SK-N-SH (cell line): ENCODE results near the gene SPRY1. TPM values are rescaled to one million over a fixed set of nuclear protein-coding genes. Genes with fewer than 3 reads are reported as not detected.

ENCODE experiments used
- CTCF ChIA-PET: fragments of 300-600, 350-600 bp; formaldehyde crosslinking; extraction: SDS; loops from one replicate; lab custom pipeline; 2021; lab: Yijun Ruan, JAX
- POLR2A ChIA-PET: fragments of 350-600 bp; sonication (Branson Sonifier 250); formaldehyde crosslinking; extraction: SDS; loops from one replicate; lab custom pipeline; 2020; ENCODE audit warnings: antibody characterized with exemption, inconsistent platforms; lab: Yijun Ruan, JAX
- DNase-seq: peaks from one replicate; pipeline ENCODE4 v3.0.0; 2012
- H2AFZ ChIP-seq: fragments of 200-600 bp; sonication (generic); 2 replicates; pipeline ENCODE4 v1.8.1; 2016; ENCODE audit warnings: antibody characterized with exemption, mild to moderate bottlenecking, low read depth
- H3F3A ChIP-seq: fragments of 200-600 bp; sonication (generic); replicated peaks from 2 replicates; pipeline ENCODE3; 2016; ENCODE audit warnings: antibody characterized with exemption, mild to moderate bottlenecking; ENCODE audit not compliant: insufficient read depth
- H3K27ac ChIP-seq, 2 experiments: fragments of 200-500 bp in 1 of 2; fragments of 200-600 bp in 1 of 2; sonication (Bioruptor generic) in 1 of 2; sonication (generic), shearing (Covaris generic) in 1 of 2; 2 replicates each; pipeline versions ENCODE4 v1.5.1 to v1.6.1; 2014 to 2016; ENCODE audit warnings: low read depth in 2 of 2, inconsistent platforms in 1 of 2, low read length in 1 of 2, mild to moderate bottlenecking in 1 of 2, mixed read lengths in 1 of 2
- H3K27me3 ChIP-seq: fragments of 200-600 bp; sonication (generic), shearing (Covaris generic); 2 replicates; pipeline ENCODE4 v1.6.1; 2016; ENCODE audit warnings: mixed run types; ENCODE audit not compliant: insufficient read depth
- H3K36me3 ChIP-seq, 2 experiments: fragments of 200-500 bp in 1 of 2; fragments of 200-600 bp in 1 of 2; sonication (Bioruptor generic) in 1 of 2; sonication (generic) in 1 of 2; replicated peaks in 1 of 2; 2 replicates each; pipeline versions ENCODE3 to v1.5.1; 2014 to 2016; ENCODE audit warnings: low read length in 1 of 2, mild to moderate bottlenecking in 1 of 2; ENCODE audit not compliant: insufficient read depth in 2 of 2, control insufficient read depth in 1 of 2
- H3K4me1 ChIP-seq, 2 experiments: fragments of 200-500 bp in 1 of 2; fragments of 200-600 bp in 1 of 2; sonication (Bioruptor generic) in 1 of 2; sonication (generic), shearing (Covaris generic) in 1 of 2; 2 replicates each; pipeline versions ENCODE4 v1.5.1 to v1.6.1; 2014 to 2016; ENCODE audit warnings: low read depth in 1 of 2, low read length in 1 of 2, mixed run types in 1 of 2; ENCODE audit not compliant: insufficient read depth in 2 of 2, control insufficient read depth in 1 of 2
- H3K4me2 ChIP-seq: fragments of 200-600 bp; sonication (generic), shearing (Covaris generic); 2 replicates; pipeline ENCODE4 v1.6.1; 2017; ENCODE audit warnings: mixed run types
- H3K4me3 ChIP-seq, 2 experiments: fragments of 200-500 bp in 1 of 2; fragments of 200-600 bp in 1 of 2; sonication (Bioruptor generic) in 1 of 2; sonication (generic), shearing (Covaris generic) in 1 of 2; 2 replicates each; pipeline versions ENCODE4 v1.5.1 to v1.8.1; 2014 to 2016; ENCODE audit warnings: low read depth in 2 of 2, inconsistent platforms in 1 of 2, low read length in 1 of 2, mild to moderate bottlenecking in 1 of 2, mixed read lengths in 1 of 2, moderate library complexity in 1 of 2
- H3K79me2 ChIP-seq: fragments of 200-600 bp; sonication (generic); 2 replicates; pipeline ENCODE4 v1.8.1; 2017; ENCODE audit warnings: mild to moderate bottlenecking; ENCODE audit not compliant: insufficient read depth
- H3K9ac ChIP-seq: fragments of 200-600 bp; sonication (generic); 2 replicates; pipeline ENCODE4 v1.6.1; 2017; ENCODE audit warnings: mixed run types
- H3K9me2 ChIP-seq: fragments of 200-600 bp; sonication (generic); 2 replicates; pipeline ENCODE4 v1.6.1; 2017; ENCODE audit warnings: mixed run types
- H3K9me3 ChIP-seq: fragments of 200-600 bp; sonication (generic); 2 replicates; pipeline ENCODE4 v1.6.1; 2017; ENCODE audit warnings: mixed run types, mild to moderate bottlenecking, moderate library complexity
- H4K20me1 ChIP-seq: fragments of 200-600 bp; sonication (generic); 2 replicates; pipeline ENCODE4 v1.6.1; 2017; ENCODE audit warnings: mild to moderate bottlenecking, mixed run types; ENCODE audit not compliant: insufficient read depth
- CHD2 ChIP-seq: fragments of 150-350 bp; IDR thresholded peaks from 2 replicates; pipeline ENCODE4 v1.6.1; 2018; ENCODE audit warnings: low read length; ENCODE audit not compliant: partially characterized antibody
- ELF1 ChIP-seq: IDR thresholded peaks from 2 replicates; pipeline ENCODE4 v1.4.0; 2012
- EP300 ChIP-seq, 2 experiments: IDR thresholded peaks; 2 replicates each; pipeline versions ENCODE4 v1.4.0 to v1.6.1; 2012; ENCODE audit warnings: borderline replicate concordance in 1 of 2, low read depth in 1 of 2, low read length in 1 of 2
- EZH2phosphoT487 ChIP-seq: fragments of 200-600 bp; sonication (generic); IDR thresholded peaks from 2 replicates; pipeline ENCODE4 v1.6.1; 2017; ENCODE audit warnings: low read depth, mixed run types, mild to moderate bottlenecking, antibody characterized with exemption, moderate library complexity, borderline replicate concordance
- FOSL2 ChIP-seq: IDR thresholded peaks from 2 replicates; pipeline ENCODE4 v1.4.0; 2012; ENCODE audit warnings: low read depth, mild to moderate bottlenecking, moderate library complexity, borderline replicate concordance
- FOXJ3 ChIP-seq: sonication (generic); formaldehyde crosslinking; IDR thresholded peaks from 2 replicates; pipeline ENCODE4 v1.5.1; 2020; ENCODE audit warnings: mild to moderate bottlenecking, missing genetic modification reagents
- GATA2 ChIP-seq: sonication (generic); formaldehyde crosslinking; IDR thresholded peaks from 2 replicates; pipeline ENCODE4 v1.5.0; 2020; ENCODE audit warnings: mild to moderate bottlenecking, missing genetic modification reagents
- MXI1 ChIP-seq: IDR thresholded peaks from 2 replicates; pipeline ENCODE4 v1.6.1; 2012; ENCODE audit warnings: mild to moderate bottlenecking, low read depth, low read length, improper control_type of control experiment
- NFIC ChIP-seq: IDR thresholded peaks from 2 replicates; pipeline ENCODE4 v1.4.0; 2012; ENCODE audit warnings: borderline replicate concordance
- POLR2AphosphoS5 ChIP-seq: IDR thresholded peaks from 2 replicates; pipeline ENCODE4 v1.6.1; 2012; ENCODE audit warnings: low read depth, low read length
- RAD21 ChIP-seq: IDR thresholded peaks from 2 replicates; pipeline ENCODE4 v1.6.1; 2012; ENCODE audit warnings: mild to moderate bottlenecking, low read length
- RXRA ChIP-seq: IDR thresholded peaks from 2 replicates; pipeline ENCODE4 v1.4.0; 2012; ENCODE audit warnings: low read depth, mild to moderate bottlenecking, borderline replicate concordance
- SMC3 ChIP-seq: IDR thresholded peaks from 2 replicates; pipeline ENCODE4 v1.6.1; 2012; ENCODE audit warnings: low read depth, low read length, improper control_type of control experiment
- TAF1 ChIP-seq: IDR thresholded peaks from 2 replicates; pipeline ENCODE4 v1.6.1; 2012; ENCODE audit warnings: low read depth, mild to moderate bottlenecking, low read length, moderate library complexity, borderline replicate concordance
- YY1 ChIP-seq: IDR thresholded peaks from 2 replicates; pipeline ENCODE4 v1.4.0; 2012; ENCODE audit warnings: low read depth, mild to moderate bottlenecking
- WGBS: methylation state at CpG from one replicate; pipeline ENCODE4 v1.1.6; 2017; ENCODE audit warnings: low lambda C conversion rate; 5-methylcytosine and 5-hydroxymethylcytosine counted together
- polyA plus RNA-seq, 3 experiments: library from polyadenylated mRNA; depleted of rRNA; stranded (reverse); fragments of >200 nt; gene quantifications; 2 replicates each; pipeline ENCODE4 v1.2.3, GENCODE V29; 2012
- TF ChIP-seq, protein P1 (sequence below): IDR thresholded peaks from 2 replicates; pipeline ENCODE4; 2012
- TF ChIP-seq, protein P2 (sequence below): fragments of 200-600 bp; sonication (generic); IDR thresholded peaks from 2 replicates; pipeline ENCODE4 v1.6.1; 2017; ENCODE audit warnings: antibody characterized with exemption, mild to moderate bottlenecking, moderate library complexity

Gene SPRY1
- polyA plus RNA-seq, 1 of the 3 experiments (the other 2 are of a cell fraction), result 12.4 TPM

DNA sequence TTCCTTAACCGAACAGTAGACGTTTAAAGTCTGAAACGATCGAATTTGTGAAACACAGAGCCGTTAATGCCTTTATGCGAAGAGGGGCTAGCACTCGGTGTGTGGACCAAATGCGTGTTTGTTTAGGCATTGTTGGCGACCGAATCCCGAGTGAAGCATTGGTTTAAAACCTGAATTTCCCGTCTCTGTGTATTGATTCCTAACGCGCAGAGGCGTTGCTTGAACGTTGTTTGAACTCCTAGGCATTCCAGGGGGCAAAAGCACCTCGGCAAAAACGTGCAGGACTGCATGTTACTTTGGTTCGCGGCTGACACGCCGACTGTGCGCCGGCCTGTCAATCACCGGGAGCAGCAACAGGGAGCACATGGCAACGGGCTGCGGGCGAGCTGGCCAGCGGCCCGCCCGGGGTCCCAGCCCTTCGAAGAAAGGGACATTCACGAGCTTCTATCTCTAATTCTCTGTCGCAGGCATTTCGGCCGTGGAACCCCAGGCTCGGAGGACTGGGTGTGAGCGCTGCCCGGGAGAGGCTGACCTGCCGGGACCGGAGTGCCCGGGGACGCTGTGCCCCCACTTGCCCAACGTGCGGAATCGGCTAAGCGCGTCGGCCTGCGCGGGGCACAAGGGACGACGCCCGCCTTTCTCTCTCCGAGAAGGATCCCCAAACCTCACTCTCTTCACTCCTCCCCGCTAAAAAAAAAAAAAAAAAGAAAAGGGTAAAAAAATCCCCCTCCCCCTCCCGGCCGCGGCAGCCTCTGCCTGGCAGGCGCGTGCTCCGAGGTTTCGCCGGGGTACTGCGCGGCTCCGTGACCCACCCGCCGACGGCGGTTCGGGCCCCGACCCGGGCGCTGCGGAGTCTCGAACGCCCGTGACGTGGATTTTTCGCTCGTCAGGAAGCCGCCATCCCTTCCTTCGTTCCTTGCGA, 810 bp downstream of the SPRY1 start (continued):
- TF ChIP-seq ELF1 (no peak), MXI1 (peak; percentile 94), FOXJ3 (CRISPR knock-in tag) (no peak), RXRA (no peak), NFIC (no peak)
- TF ChIP-seq, protein P1, sequence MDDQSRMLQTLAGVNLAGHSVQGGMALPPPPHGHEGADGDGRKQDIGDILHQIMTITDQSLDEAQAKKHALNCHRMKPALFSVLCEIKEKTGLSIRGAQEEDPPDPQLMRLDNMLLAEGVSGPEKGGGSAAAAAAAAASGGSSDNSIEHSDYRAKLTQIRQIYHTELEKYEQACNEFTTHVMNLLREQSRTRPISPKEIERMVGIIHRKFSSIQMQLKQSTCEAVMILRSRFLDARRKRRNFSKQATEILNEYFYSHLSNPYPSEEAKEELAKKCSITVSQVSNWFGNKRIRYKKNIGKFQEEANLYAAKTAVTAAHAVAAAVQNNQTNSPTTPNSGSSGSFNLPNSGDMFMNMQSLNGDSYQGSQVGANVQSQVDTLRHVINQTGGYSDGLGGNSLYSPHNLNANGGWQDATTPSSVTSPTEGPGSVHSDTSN, result peak; percentile 96

DNA sequence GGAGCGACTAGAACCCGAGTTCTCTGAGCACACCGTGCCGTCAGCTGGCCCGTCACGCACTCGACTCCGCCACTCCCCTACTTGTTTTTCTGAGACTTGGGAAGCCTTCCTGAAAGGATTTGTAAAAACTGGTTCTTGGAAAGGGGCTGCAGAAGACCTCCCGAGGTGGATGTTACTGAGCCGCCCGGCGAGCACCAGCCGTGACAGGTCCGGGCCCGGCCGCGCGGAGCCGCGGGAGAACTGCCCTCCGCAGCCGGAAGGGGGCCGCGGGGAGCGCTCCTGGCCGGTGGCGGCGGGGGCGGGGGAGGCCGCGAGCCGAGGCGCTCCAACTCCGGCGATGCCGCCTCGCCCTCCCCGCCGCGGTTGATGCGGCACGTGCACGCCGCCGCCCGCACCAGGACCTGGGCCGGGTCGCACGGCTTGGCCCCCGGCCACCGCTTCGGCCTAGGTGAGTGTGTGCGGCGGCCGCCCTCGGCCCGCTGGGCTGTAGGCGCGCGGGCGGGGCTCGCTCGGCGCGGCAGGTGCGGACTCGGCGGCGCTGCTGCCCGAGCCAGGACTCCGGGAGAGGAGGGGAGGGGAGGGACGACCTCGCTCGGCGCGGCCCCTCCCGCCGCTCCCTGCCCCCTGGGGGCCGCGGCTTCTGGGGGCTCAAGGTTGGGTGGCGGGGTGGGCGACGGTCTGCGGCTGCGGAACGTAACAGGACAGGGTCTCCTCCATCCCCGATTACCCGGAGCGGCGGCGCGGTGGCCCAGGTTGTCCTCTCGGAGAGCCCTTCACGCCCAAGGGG, 1.7 kb downstream of the SPRY1 start:
- CTCF ChIA-PET, result interaction anchor here (1.1 to 1.8 kb wide), 6 partner anchors 10 to 713 kb away, joined by 3 to 12 read pairs (median 4); no protein-coding TSS in a partner anchor
- peak overlapping the region; percentile 90 for H2AFZ ChIP-seq
- peaks cover 12 to 19% of the 10 kb centered on the region in 2 experiments for H3K36me3 ChIP-seq
- DNase-seq, result peak; percentile 89
- no peaks in the 10 kb centered on the region for H3K27me3 ChIP-seq
- H3K4me2 ChIP-seq, result peak overlapping the region; percentile 79
- no peaks in the 10 kb centered on the region for H3K9me2 ChIP-seq
- H4K20me1 ChIP-seq, result no peaks in the 10 kb centered on the region; the same call in 1 of the 2 replicates
- H3K4me1 ChIP-seq, result peaks cover 0 to 8% of the 10 kb centered on the region in 2 experiments; a peak in 2 of 4 replicates
- peaks cover 4% of the 10 kb centered on the region for H3F3A ChIP-seq
- H3K4me3 ChIP-seq, result peak overlapping the region; percentile 63 to 80
- POLR2A ChIA-PET, result no interaction called here
- peaks cover 41% of the 10 kb centered on the region for H3K79me2 ChIP-seq
- H3K9ac ChIP-seq, result peak overlapping the region; percentile 69
- H3K27ac ChIP-seq, result peak overlapping the region; percentile 40 to 56
- TF ChIP-seq GATA2 (CRISPR knock-in tag), result no peak
- no peak for TF ChIP-seq POLR2AphosphoS5
- no peak for TF ChIP-seq EZH2phosphoT487
- TF ChIP-seq FOSL2, result no peak
- TF ChIP-seq TAF1, result no peak
- TF ChIP-seq CHD2, result no peak
- peak; percentile 29 for TF ChIP-seq RAD21
- no peak for TF ChIP-seq EP300 (IDR thresholded peaks at IDR 0.05; ENCODE audit: borderline replicate concordance in 1 of 2, low read depth in 1 of 2, low read length in 1 of 2)
- TF ChIP-seq SMC3, result no peak
- TF ChIP-seq, protein P2, sequence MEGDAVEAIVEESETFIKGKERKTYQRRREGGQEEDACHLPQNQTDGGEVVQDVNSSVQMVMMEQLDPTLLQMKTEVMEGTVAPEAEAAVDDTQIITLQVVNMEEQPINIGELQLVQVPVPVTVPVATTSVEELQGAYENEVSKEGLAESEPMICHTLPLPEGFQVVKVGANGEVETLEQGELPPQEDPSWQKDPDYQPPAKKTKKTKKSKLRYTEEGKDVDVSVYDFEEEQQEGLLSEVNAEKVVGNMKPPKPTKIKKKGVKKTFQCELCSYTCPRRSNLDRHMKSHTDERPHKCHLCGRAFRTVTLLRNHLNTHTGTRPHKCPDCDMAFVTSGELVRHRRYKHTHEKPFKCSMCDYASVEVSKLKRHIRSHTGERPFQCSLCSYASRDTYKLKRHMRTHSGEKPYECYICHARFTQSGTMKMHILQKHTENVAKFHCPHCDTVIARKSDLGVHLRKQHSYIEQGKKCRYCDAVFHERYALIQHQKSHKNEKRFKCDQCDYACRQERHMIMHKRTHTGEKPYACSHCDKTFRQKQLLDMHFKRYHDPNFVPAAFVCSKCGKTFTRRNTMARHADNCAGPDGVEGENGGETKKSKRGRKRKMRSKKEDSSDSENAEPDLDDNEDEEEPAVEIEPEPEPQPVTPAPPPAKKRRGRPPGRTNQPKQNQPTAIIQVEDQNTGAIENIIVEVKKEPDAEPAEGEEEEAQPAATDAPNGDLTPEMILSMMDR, result peak; percentile 41
- TF ChIP-seq YY1, result no peak
- H3K9me3 ChIP-seq, result no peaks in the 10 kb centered on the region
- 0% methylated on average over 8 of the region's 94 CpGs for WGBS
